ENCODE measurements around the gene COBL. TPM values are rescaled to one million over a fixed set of nuclear protein-coding genes. Genes with fewer than 3 reads are reported as not detected.

COBL gene
- total and polyA plus RNA-seq, 10 of the 15 experiments (the other 5 are each of a cell fraction or from before 2014, with no cell fraction given) = 0.21 TPM; not detected in 9

- no peak overlapping the region for H2AFZ ChIP-seq (ENCODE audit: control insufficient read depth, low read depth, low read length)
- RAD21 ChIA-PET (ENCODE audit: unreplicated experiment) = no interaction called here
- 24% methylated on average over 4 of the region's 4 CpGs for WGBS (ENCODE audit: insufficient coverage, insufficient replicate concordance, low lambda C conversion rate, missing lambda C conversion rate)
- in situ Hi-C loops (cut with MboI) = no loop called here
- H3K4me1 ChIP-seq (ENCODE audit: control insufficient read depth, insufficient read depth, low read length) = no peaks in the 10 kb centered on the region
- H3K27me3 ChIP-seq (replicated peaks in 1 of 2; ENCODE audit: control insufficient read depth in 2 of 2, insufficient read depth in 2 of 2, low read length in 1 of 2) = no peaks in the 10 kb centered on the region; a peak in 1 of 4 replicates
- H4K20me1 ChIP-seq (ENCODE audit: control insufficient read depth, insufficient read depth) = no peaks in the 10 kb centered on the region
- H3K9me3 ChIP-seq (replicated peaks; ENCODE audit: control insufficient read depth, insufficient read depth, low read length) = no peaks in the 10 kb centered on the region
- no peak overlapping the region for H3K9ac ChIP-seq (ENCODE audit: control insufficient read depth, insufficient read depth, low read length)
- intact Hi-C loops (cut with micrococcal nuclease; ENCODE audit: unreplicated experiment) = no loop called here
- H3K4me3 ChIP-seq = no peak overlapping the region
- SMC1A ChIA-PET (ENCODE audit: uncharacterized antibody, unreplicated experiment) = no interaction called here
- BruUV-seq (replicated peaks) = no TSS peak
- no peaks in the 10 kb centered on the region for H3K36me3 ChIP-seq (ENCODE audit: control insufficient read depth in 2 of 2, insufficient read depth in 2 of 2, low read length in 1 of 2)
- DNase-seq (ENCODE audit: low read depth, low spot score) = no peak
- H3K27ac ChIP-seq (ENCODE audit: control insufficient read depth, insufficient read depth) = no peak overlapping the region
- no peak for ATAC-seq
- no peak for TF ChIP-seq ZNF217 (IDR thresholded peaks at IDR 0.05)
- no peak for TF ChIP-seq GATAD2B (conservative IDR thresholded peaks at IDR 0.05; ENCODE audit: low read depth)
- no peak for TF ChIP-seq BCLAF1 (IDR thresholded peaks at IDR 0.05)
- TF ChIP-seq ATF3 (IDR thresholded peaks at IDR 0.05; ENCODE audit: borderline replicate concordance, extremely low read depth, low read depth, low read length) = no peak
- TF ChIP-seq HCFC1 (IDR thresholded peaks at IDR 0.05; ENCODE audit: low read length) = no peak
- TF ChIP-seq MAX (IDR thresholded peaks at IDR 0.05; ENCODE audit: low read depth, low read length) = no peak
- TF ChIP-seq SKIL (IDR thresholded peaks at IDR 0.05; ENCODE audit: low read depth, poor library complexity, severe bottlenecking) = no peak
- TF ChIP-seq BCL3 (IDR thresholded peaks at IDR 0.05; ENCODE audit: borderline replicate concordance, insufficient read depth, low read depth, low read length, poor library complexity, severe bottlenecking) = no peak
- TF ChIP-seq CHD4 (IDR thresholded peaks at IDR 0.05) = no peak
- no peak for TF ChIP-seq MYB (IDR thresholded peaks at IDR 0.05; ENCODE audit: borderline replicate concordance, low read depth, low read length)
- TF ChIP-seq MEF2A (IDR thresholded peaks at IDR 0.05; ENCODE audit: insufficient read depth, low read depth, low read length) = no peak
- TF ChIP-seq MTA3 (IDR thresholded peaks at IDR 0.05; ENCODE audit: borderline replicate concordance, low read length) = no peak
- TF ChIP-seq IKZF1 (conservative IDR thresholded peaks at IDR 0.05) = no peak
- TF ChIP-seq POLR2A (IDR thresholded peaks at IDR 0.05; ENCODE audit: low read depth, low read length) = no peak
- TF ChIP-seq RBBP5 (conservative IDR thresholded peaks at IDR 0.05) = no peak
- no peak for TF ChIP-seq CREB1 (IDR thresholded peaks at IDR 0.05; ENCODE audit: low read depth)
- no peak for TF ChIP-seq NBN (IDR thresholded peaks at IDR 0.05)
- no peak for TF ChIP-seq WRNIP1 (IDR thresholded peaks at IDR 0.05; ENCODE audit: borderline replicate concordance, low read depth, low read length)
- FAIRE-seq = no peak
- no peak overlapping the region for H3K4me2 ChIP-seq (ENCODE audit: control insufficient read depth, insufficient read depth)
- CTCF ChIA-PET = interaction anchor here (0.8 kb wide), 1 partner anchor 10 kb away, joined by 3 read pairs; no protein-coding TSS in a partner anchor
- POLR2A ChIA-PET = no interaction called here
- no peaks in the 10 kb centered on the region for H3K79me2 ChIP-seq (ENCODE audit: control insufficient read depth, insufficient read depth, low read length)
Observed at GRCh38 chr7:51260516-51260915, 56.1 kb downstream of the COBL start.

All from GM12878 (cell line).